SK-N-SH treated with all-trans-retinoic acid at 6 μM for 48 hours (cell line): ENCODE measurements around the gene TMEM196.

Experiments
- ATAC-seq: fragments of 200-7000 bp; cut with Tn5 transposase; 3 replicates; pipeline ENCODE4 v1.9.1; 2020; ENCODE audit warnings: mild to moderate bottlenecking, moderate library complexity
- CSDC2 ChIP-seq: fragments of 250-450 bp; sonication (Bioruptor Pico); IDR thresholded peaks from 2 replicates; pipeline ENCODE4 v1.5.0; 2020; ENCODE audit warnings: mild to moderate bottlenecking, moderate library complexity
- ESRRG ChIP-seq: fragments of 250-450 bp; sonication (Bioruptor Pico); IDR thresholded peaks from 2 replicates; pipeline ENCODE4 v1.6.1; 2021; ENCODE audit warnings: mild to moderate bottlenecking
- GLIS3 ChIP-seq: fragments of 250-450 bp; sonication (Bioruptor Pico); IDR thresholded peaks from 2 replicates; pipeline ENCODE4 v1.5.0; 2020; ENCODE audit warnings: mild to moderate bottlenecking, moderate library complexity
- ISL1 ChIP-seq: fragments of 250-450 bp; sonication (Bioruptor Pico); IDR thresholded peaks from 2 replicates; pipeline ENCODE4 v2.1.2; 2022; ENCODE audit warnings: mild to moderate bottlenecking, moderate library complexity
- OSR1 ChIP-seq: fragments of 250-450 bp; sonication (Bioruptor Pico); IDR thresholded peaks from 2 replicates; pipeline ENCODE4 v1.8.0; 2022; ENCODE audit warnings: moderate library complexity, mild to moderate bottlenecking, inconsistent platforms
- PPARA ChIP-seq: fragments of 250-450 bp; sonication (Bioruptor Pico); IDR thresholded peaks from 2 replicates; pipeline ENCODE4 v1.5.0; 2020; ENCODE audit warnings: mild to moderate bottlenecking, borderline replicate concordance
- RARB ChIP-seq: fragments of 250-450 bp; sonication (Bioruptor Pico); IDR thresholded peaks from 2 replicates; pipeline ENCODE4 v1.8.0; 2021; ENCODE audit warnings: mild to moderate bottlenecking, moderate library complexity
- SNAI2 ChIP-seq: fragments of 250-450 bp; sonication (Bioruptor Pico); IDR thresholded peaks from 2 replicates; pipeline ENCODE4 v1.5.0; 2020; ENCODE audit warnings: mild to moderate bottlenecking, moderate library complexity
- TCF4 ChIP-seq: fragments of 250-450 bp; sonication (Bioruptor Pico); IDR thresholded peaks from 2 replicates; pipeline ENCODE4 v1.8.0; 2021; ENCODE audit warnings: mild to moderate bottlenecking, moderate library complexity, borderline replicate concordance
- TOX ChIP-seq: fragments of 250-450 bp; sonication (Bioruptor Pico); IDR thresholded peaks from 2 replicates; pipeline ENCODE4 v1.8.0; 2021; ENCODE audit warnings: mild to moderate bottlenecking, moderate library complexity, borderline replicate concordance
- ZC3H10 ChIP-seq: fragments of 250-450 bp; sonication (Bioruptor Pico); IDR thresholded peaks from 2 replicates; pipeline ENCODE4 v1.5.1; 2021; ENCODE audit warnings: mild to moderate bottlenecking, moderate library complexity
- ZFP3 ChIP-seq: fragments of 250-450 bp; sonication (Bioruptor Pico); IDR thresholded peaks from 2 replicates; pipeline ENCODE4 v1.5.0; 2020; ENCODE audit warnings: mild to moderate bottlenecking, moderate library complexity
- ZFP30 ChIP-seq: fragments of 450-650 bp; formaldehyde crosslinking; IDR thresholded peaks from 2 replicates; pipeline ENCODE4 v1.5.0; 2022; ENCODE audit warnings: mild to moderate bottlenecking, moderate library complexity
- ZNF565 ChIP-seq: fragments of 450-650 bp; formaldehyde crosslinking; conservative IDR thresholded peaks from 2 replicates; pipeline ENCODE4 v1.5.0; 2020; ENCODE audit warnings: low read depth, mild to moderate bottlenecking, moderate library complexity
- ZNF70 ChIP-seq: fragments of 450-650 bp; formaldehyde crosslinking; IDR thresholded peaks from 2 replicates; pipeline ENCODE4 v1.5.0; 2020; ENCODE audit warnings: mild to moderate bottlenecking, moderate library complexity
- ZNF8 ChIP-seq: fragments of 450-650 bp; formaldehyde crosslinking; IDR thresholded peaks from 2 replicates; pipeline ENCODE4 v1.5.0; 2020; ENCODE audit warnings: mild to moderate bottlenecking, moderate library complexity
- TF ChIP-seq, protein P1 (sequence below): fragments of 250-450 bp; sonication (Bioruptor Pico); IDR thresholded peaks from 2 replicates; pipeline ENCODE4 v1.5.1; 2020; ENCODE audit warnings: low read depth, mild to moderate bottlenecking, moderate library complexity
- TF ChIP-seq, protein P2 (sequence below): fragments of 250-450 bp; sonication (Bioruptor Pico); IDR thresholded peaks from 2 replicates; pipeline ENCODE4 v1.5.0; 2020; ENCODE audit warnings: mild to moderate bottlenecking, moderate library complexity
- TF ChIP-seq, protein P3 (sequence below): fragments of 250-450 bp; sonication (Bioruptor Pico); IDR thresholded peaks from 2 replicates; pipeline ENCODE4 v1.8.0; 2021; ENCODE audit warnings: low read depth, mild to moderate bottlenecking, moderate library complexity, borderline replicate concordance
- TF ChIP-seq, protein P4 (sequence below): fragments of 250-450 bp; sonication (Bioruptor Pico); IDR thresholded peaks from 2 replicates; pipeline ENCODE4 v1.8.0; 2020; ENCODE audit warnings: mild to moderate bottlenecking, moderate library complexity, borderline replicate concordance
- TF ChIP-seq, protein P5 (sequence below): fragments of 250-450 bp; sonication (Bioruptor Pico); IDR thresholded peaks from 2 replicates; pipeline ENCODE4 v1.5.1; 2021; ENCODE audit warnings: mild to moderate bottlenecking, moderate library complexity

Gene TMEM196

DNA sequence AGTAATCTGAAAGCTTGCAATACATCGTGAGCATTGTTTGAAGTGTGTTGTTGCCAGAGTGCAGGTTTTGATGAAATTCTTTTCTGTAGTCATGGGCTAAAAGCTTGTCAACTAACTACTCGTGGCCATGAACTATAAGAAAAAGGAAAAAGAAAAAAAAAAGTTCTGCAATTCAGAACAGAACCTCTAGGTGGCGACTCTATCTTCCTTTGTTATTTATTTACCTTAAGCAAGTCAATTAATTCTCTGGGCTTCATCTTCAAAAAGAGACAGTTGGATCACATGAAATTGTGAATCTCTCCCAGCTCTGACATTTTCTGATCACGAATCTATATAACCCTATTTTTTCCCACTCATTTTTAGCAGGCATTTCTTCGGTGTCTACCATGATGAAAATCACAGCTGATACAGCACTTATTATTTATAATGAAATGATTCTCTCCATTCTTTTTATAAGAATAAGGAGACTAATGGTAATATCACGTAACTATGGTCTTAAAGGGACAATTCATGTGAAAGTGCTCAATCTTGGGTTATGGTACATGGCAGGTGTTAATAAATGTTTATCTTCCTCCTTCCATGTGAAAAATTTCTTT, 18.8 kb downstream of the TMEM196 start:
- TF ChIP-seq, protein P1, sequence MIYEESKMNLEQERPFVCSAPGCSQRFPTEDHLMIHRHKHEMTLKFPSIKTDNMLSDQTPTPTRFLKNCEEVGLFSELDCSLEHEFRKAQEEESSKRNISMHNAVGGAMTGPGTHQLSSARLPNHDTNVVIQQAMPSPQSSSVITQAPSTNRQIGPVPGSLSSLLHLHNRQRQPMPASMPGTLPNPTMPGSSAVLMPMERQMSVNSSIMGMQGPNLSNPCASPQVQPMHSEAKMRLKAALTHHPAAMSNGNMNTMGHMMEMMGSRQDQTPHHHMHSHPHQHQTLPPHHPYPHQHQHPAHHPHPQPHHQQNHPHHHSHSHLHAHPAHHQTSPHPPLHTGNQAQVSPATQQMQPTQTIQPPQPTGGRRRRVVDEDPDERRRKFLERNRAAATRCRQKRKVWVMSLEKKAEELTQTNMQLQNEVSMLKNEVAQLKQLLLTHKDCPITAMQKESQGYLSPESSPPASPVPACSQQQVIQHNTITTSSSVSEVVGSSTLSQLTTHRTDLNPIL (CRISPR knock-in tag): no peak
- no peak for TF ChIP-seq ISL1 (CRISPR knock-in tag)
- TF ChIP-seq ESRRG (CRISPR knock-in tag): no peak
- TF ChIP-seq, protein P2, sequence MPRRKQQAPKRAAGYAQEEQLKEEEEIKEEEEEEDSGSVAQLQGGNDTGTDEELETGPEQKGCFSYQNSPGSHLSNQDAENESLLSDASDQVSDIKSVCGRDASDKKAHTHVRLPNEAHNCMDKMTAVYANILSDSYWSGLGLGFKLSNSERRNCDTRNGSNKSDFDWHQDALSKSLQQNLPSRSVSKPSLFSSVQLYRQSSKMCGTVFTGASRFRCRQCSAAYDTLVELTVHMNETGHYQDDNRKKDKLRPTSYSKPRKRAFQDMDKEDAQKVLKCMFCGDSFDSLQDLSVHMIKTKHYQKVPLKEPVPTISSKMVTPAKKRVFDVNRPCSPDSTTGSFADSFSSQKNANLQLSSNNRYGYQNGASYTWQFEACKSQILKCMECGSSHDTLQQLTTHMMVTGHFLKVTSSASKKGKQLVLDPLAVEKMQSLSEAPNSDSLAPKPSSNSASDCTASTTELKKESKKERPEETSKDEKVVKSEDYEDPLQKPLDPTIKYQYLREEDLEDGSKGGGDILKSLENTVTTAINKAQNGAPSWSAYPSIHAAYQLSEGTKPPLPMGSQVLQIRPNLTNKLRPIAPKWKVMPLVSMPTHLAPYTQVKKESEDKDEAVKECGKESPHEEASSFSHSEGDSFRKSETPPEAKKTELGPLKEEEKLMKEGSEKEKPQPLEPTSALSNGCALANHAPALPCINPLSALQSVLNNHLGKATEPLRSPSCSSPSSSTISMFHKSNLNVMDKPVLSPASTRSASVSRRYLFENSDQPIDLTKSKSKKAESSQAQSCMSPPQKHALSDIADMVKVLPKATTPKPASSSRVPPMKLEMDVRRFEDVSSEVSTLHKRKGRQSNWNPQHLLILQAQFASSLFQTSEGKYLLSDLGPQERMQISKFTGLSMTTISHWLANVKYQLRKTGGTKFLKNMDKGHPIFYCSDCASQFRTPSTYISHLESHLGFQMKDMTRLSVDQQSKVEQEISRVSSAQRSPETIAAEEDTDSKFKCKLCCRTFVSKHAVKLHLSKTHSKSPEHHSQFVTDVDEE (CRISPR knock-in tag): no peak
- TF ChIP-seq OSR1 (CRISPR knock-in tag): no peak
- no peak for TF ChIP-seq RARB (CRISPR knock-in tag)
- no peak for TF ChIP-seq ZNF565 (CRISPR knock-in tag)
- no peak for TF ChIP-seq GLIS3 (CRISPR knock-in tag)
- no peak for TF ChIP-seq ZNF8
- TF ChIP-seq, protein P3, sequence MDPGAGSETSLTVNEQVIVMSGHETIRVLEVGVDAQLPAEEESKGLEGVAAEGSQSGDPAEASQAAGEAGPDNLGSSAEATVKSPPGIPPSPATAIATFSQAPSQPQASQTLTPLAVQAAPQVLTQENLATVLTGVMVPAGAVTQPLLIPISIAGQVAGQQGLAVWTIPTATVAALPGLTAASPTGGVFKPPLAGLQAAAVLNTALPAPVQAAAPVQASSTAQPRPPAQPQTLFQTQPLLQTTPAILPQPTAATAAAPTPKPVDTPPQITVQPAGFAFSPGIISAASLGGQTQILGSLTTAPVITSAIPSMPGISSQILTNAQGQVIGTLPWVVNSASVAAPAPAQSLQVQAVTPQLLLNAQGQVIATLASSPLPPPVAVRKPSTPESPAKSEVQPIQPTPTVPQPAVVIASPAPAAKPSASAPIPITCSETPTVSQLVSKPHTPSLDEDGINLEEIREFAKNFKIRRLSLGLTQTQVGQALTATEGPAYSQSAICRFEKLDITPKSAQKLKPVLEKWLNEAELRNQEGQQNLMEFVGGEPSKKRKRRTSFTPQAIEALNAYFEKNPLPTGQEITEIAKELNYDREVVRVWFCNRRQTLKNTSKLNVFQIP (CRISPR knock-in tag): no peak
- TF ChIP-seq, protein P4, sequence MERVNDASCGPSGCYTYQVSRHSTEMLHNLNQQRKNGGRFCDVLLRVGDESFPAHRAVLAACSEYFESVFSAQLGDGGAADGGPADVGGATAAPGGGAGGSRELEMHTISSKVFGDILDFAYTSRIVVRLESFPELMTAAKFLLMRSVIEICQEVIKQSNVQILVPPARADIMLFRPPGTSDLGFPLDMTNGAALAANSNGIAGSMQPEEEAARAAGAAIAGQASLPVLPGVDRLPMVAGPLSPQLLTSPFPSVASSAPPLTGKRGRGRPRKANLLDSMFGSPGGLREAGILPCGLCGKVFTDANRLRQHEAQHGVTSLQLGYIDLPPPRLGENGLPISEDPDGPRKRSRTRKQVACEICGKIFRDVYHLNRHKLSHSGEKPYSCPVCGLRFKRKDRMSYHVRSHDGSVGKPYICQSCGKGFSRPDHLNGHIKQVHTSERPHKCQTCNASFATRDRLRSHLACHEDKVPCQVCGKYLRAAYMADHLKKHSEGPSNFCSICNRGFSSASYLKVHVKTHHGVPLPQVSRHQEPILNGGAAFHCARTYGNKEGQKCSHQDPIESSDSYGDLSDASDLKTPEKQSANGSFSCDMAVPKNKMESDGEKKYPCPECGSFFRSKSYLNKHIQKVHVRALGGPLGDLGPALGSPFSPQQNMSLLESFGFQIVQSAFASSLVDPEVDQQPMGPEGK (CRISPR knock-in tag): no peak
- TF ChIP-seq PPARA: no peak
- no peak for TF ChIP-seq TOX (CRISPR knock-in tag)
- no peak for TF ChIP-seq ZFP30 (CRISPR knock-in tag)
- no peak for TF ChIP-seq ZC3H10 (CRISPR knock-in tag)
- no peak for TF ChIP-seq TCF4
- TF ChIP-seq, all 23 proteins: peak for 0
- peak; percentile 46; the same call in 2 of the 3 replicates for ATAC-seq

DNA sequence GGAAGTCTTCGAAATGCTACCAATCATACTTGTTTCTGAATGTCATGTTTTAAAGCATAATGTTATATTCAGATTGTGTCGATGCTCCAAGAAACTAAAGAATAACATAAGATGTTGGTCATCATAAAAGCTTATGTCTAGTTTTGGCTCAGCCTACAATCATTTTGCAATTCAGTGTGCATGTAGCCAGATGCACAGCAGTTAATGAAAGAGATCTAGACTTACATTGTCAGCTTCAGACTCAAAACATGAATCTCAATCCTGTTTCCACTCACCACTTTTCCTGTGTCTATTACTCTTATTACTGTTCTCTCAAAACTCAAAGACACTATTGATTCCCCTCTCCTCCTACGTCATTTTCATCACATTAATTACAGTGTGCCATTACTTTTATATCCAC, 21.4 kb downstream of the TMEM196 start:
- TF ChIP-seq ZFP3 (no peak), CSDC2 (CRISPR knock-in tag) (no peak), OSR1 (CRISPR knock-in tag) (no peak), ESRRG (CRISPR knock-in tag) (no peak), PPARA (no peak), SNAI2 (CRISPR knock-in tag) (no peak), TOX (CRISPR knock-in tag) (no peak), ISL1 (CRISPR knock-in tag) (no peak), GLIS3 (CRISPR knock-in tag) (no peak), ZNF70 (CRISPR knock-in tag) (no peak), ZFP30 (CRISPR knock-in tag) (no peak), TCF4 (no peak)
- TF ChIP-seq, protein P2 (CRISPR knock-in tag): no peak
- TF ChIP-seq, protein P1 (CRISPR knock-in tag): no peak
- TF ChIP-seq, protein P4 (CRISPR knock-in tag): no peak
- TF ChIP-seq, protein P3 (CRISPR knock-in tag): no peak
- TF ChIP-seq, protein P5, sequence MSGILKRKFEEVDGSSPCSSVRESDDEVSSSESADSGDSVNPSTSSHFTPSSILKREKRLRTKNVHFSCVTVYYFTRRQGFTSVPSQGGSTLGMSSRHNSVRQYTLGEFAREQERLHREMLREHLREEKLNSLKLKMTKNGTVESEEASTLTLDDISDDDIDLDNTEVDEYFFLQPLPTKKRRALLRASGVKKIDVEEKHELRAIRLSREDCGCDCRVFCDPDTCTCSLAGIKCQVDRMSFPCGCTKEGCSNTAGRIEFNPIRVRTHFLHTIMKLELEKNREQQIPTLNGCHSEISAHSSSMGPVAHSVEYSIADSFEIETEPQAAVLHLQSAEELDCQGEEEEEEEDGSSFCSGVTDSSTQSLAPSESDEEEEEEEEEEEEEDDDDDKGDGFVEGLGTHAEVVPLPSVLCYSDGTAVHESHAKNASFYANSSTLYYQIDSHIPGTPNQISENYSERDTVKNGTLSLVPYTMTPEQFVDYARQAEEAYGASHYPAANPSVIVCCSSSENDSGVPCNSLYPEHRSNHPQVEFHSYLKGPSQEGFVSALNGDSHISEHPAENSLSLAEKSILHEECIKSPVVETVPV (CRISPR knock-in tag): no peak
- TF ChIP-seq, all 23 proteins: peak for 0
- no peak for ATAC-seq
